GM12878 (cell line): ENCODE results near the gene COMMD3. TPM values are rescaled to one million over a fixed set of nuclear protein-coding genes. Genes with fewer than 3 reads are reported as not detected.

Experiments used
- ATAC-seq: fragments of 200-7000 bp; cut with Tn5 transposase; 3 replicates; pipeline ENCODE4 v1.9.1; 2020; ENCODE audit warnings: mild to moderate bottlenecking, moderate library complexity
- BruUV-seq: library from RNA; stranded (reverse); fragments of 400-500 nt; replicated peaks from 2 replicates; lab custom pipeline; 2021; lab: Mats Ljungman, UMichigan
- CTCF ChIA-PET: fragments of 300-600 bp; sonication (Branson Sonifier 250); formaldehyde crosslinking; extraction: SDS; loops from one replicate; lab custom pipeline; 2021; ENCODE audit warnings: inconsistent platforms; lab: Yijun Ruan, JAX
- POLR2A ChIA-PET: fragments of 350-600 bp; formaldehyde crosslinking; extraction: SDS; loops from one replicate; lab custom pipeline; 2021; ENCODE audit warnings: inconsistent platforms; lab: Charles Lee
- RAD21 ChIA-PET: fragments of 300-600 bp; sonication (Branson Sonifier 250); formaldehyde crosslinking; loops from one replicate; lab custom pipeline; 2023; ENCODE audit warnings: antibody characterized with exemption; ENCODE audit not compliant: unreplicated experiment; lab: Charles Lee
- SMC1A ChIA-PET: fragments of 300-600 bp; sonication (Branson Sonifier 250); formaldehyde crosslinking; loops from one replicate; lab custom pipeline; 2023; ENCODE audit not compliant: unreplicated experiment, uncharacterized antibody; lab: Charles Lee
- DNase-seq: peaks from one replicate; pipeline ENCODE4 v3.0.0-alpha.2; 2011; ENCODE audit warnings: low read depth, low spot score
- FAIRE-seq: peaks from 3 replicates; lab custom pipeline; 2011; peaks lifted over from hg19 to GRCh38; lab: Jason Lieb, UNC
- H2AFZ ChIP-seq: 2 replicates; pipeline ENCODE4 v1.6.0; 2011; ENCODE audit warnings: low read depth, low read length, control low read depth; ENCODE audit not compliant: control insufficient read depth
- H3K27ac ChIP-seq: 2 replicates; pipeline ENCODE4 v1.5.1; 2011; ENCODE audit warnings: control low read depth; ENCODE audit not compliant: control insufficient read depth, insufficient read depth
- H3K27me3 ChIP-seq, 2 experiments: replicated peaks in 1 of 2; 2 replicates each; pipeline versions ENCODE4 v1.6.0 to v1.6.1; 2011; ENCODE audit warnings: low read length in 1 of 2; ENCODE audit not compliant: control insufficient read depth in 2 of 2, insufficient read depth in 2 of 2
- H3K36me3 ChIP-seq, 2 experiments: 2 replicates each; pipeline ENCODE4 v1.5.1; 2011; ENCODE audit warnings: low read length in 1 of 2; ENCODE audit not compliant: control insufficient read depth in 2 of 2, insufficient read depth in 2 of 2
- H3K4me1 ChIP-seq: 2 replicates; pipeline ENCODE4 v1.6.1; 2011; ENCODE audit warnings: mild to moderate bottlenecking, low read length, moderate library complexity, mixed read lengths; ENCODE audit not compliant: control insufficient read depth, insufficient read depth
- H3K4me2 ChIP-seq: 2 replicates; pipeline ENCODE4 v1.6.0; 2011; ENCODE audit warnings: control low read depth; ENCODE audit not compliant: control insufficient read depth, insufficient read depth
- H3K4me3 ChIP-seq: fragments of 200-600 bp; sonication (generic); 2 replicates; pipeline ENCODE4 v1.5.1; 2016
- H3K79me2 ChIP-seq: 2 replicates; pipeline ENCODE4 v1.6.0; 2011; ENCODE audit warnings: low read length; ENCODE audit not compliant: control insufficient read depth, insufficient read depth
- H3K9ac ChIP-seq: 2 replicates; pipeline ENCODE4 v1.8.0; 2011; ENCODE audit warnings: low read length, control low read depth, mixed read lengths; ENCODE audit not compliant: control insufficient read depth, insufficient read depth
- H3K9me3 ChIP-seq: replicated peaks from 3 replicates; pipeline ENCODE4 v1.5.1; 2011; ENCODE audit warnings: mild to moderate bottlenecking, low read length; ENCODE audit not compliant: control insufficient read depth, insufficient read depth
- H4K20me1 ChIP-seq: 2 replicates; pipeline ENCODE4 v1.6.0; 2011; ENCODE audit not compliant: control insufficient read depth, insufficient read depth
- ASH2L ChIP-seq: fragments of 300-600, 200-600 bp; sonication (generic); IDR thresholded peaks from 2 replicates; pipeline ENCODE4 v1.6.1; 2017; ENCODE audit warnings: low read depth, mild to moderate bottlenecking, borderline replicate concordance
- BHLHE40 ChIP-seq, 2 experiments: fragments of 450-650 bp in 1 of 2; IDR thresholded peaks; 2 replicates each; pipeline ENCODE4 v1.6.1; 2011 to 2017; ENCODE audit warnings: low read depth in 2 of 2, borderline replicate concordance in 1 of 2, improper control_type of control experiment in 1 of 2, low read length in 1 of 2, mild to moderate bottlenecking in 1 of 2
- CBFB ChIP-seq: IDR thresholded peaks from 2 replicates; pipeline ENCODE4 v1.6.1; 2016; ENCODE audit warnings: antibody characterized with exemption, low read depth
- CREM ChIP-seq: IDR thresholded peaks from 2 replicates; pipeline ENCODE4 v1.6.1; 2014; ENCODE audit warnings: antibody characterized with exemption, low read depth
- CTCF ChIP-seq, 3 experiments: IDR thresholded peaks in 2 of 3; conservative IDR thresholded peaks in 1 of 3; 2 replicates each; pipeline ENCODE4 v1.5.1; 2011; ENCODE audit warnings: low read depth in 3 of 3, low read length in 3 of 3, mild to moderate bottlenecking in 3 of 3, control low read depth in 2 of 3, moderate library complexity in 2 of 3, inconsistent platforms in 1 of 3, mixed read lengths in 1 of 3; ENCODE audit not compliant: control insufficient read depth in 2 of 3, insufficient read depth in 1 of 3; ENCODE audit errors: extremely low read depth in 1 of 3
- ETV6 ChIP-seq, 2 experiments: fragments of 450-650 bp in 1 of 2; IDR thresholded peaks in 1 of 2; conservative IDR thresholded peaks in 1 of 2; 2 replicates each; pipeline ENCODE4 v1.6.1; 2014; ENCODE audit warnings: antibody characterized with exemption in 1 of 2, borderline replicate concordance in 1 of 2, low read depth in 1 of 2, mild to moderate bottlenecking in 1 of 2, moderate library complexity in 1 of 2
- POU2F2 ChIP-seq: IDR thresholded peaks from 3 replicates; pipeline ENCODE4 v1.6.1; 2011; ENCODE audit warnings: low read depth, mild to moderate bottlenecking, low read length, borderline replicate concordance
- WGBS: methylation state at CpG from one replicate; pipeline ENCODE4 v1.1.6; 2016; ENCODE audit warnings: low lambda C conversion rate; ENCODE audit not compliant: insufficient replicate concordance, insufficient coverage; ENCODE audit errors: missing lambda C conversion rate; 5-methylcytosine and 5-hydroxymethylcytosine counted together
- in situ Hi-C: fragments of 300-500 bp; cut with MboI; formaldehyde crosslinking; loops from 9 replicates; pipeline ENCODE4 v1.14.3; 2018; ENCODE audit warnings: mixed read lengths
- intact Hi-C: fragments of 100-400 bp; cut with micrococcal nuclease; formaldehyde crosslinking; loops from one replicate; pipeline ENCODE4 v1.14.2; 2022; ENCODE audit not compliant: unreplicated experiment
- polyA plus RNA-seq, 11 experiments: library from polyadenylated mRNA; depleted of rRNA in 4 of 11; unstranded in 6 of 11; stranded (reverse) in 5 of 11; fragments of >200 nt; fragmentation: Nextera tagmentation in 4 of 11; fragmentation: Illumina TruSeq in 1 of 11; extraction: Ambion mirVana in 4 of 11; extraction: Trizol in 1 of 11; gene quantifications; 1 replicate in 1 of 11; 2 replicates in 10 of 11; pipeline versions ENCODE4 v1.2.1 to v1.2.3, GENCODE V29; 2011 to 2016; ENCODE audit warnings: inconsistent platforms in 2 of 11, missing spikeins in 2 of 11, low read depth in 1 of 11
- total RNA-seq, 4 experiments: library from RNA; depleted of rRNA in 3 of 4; stranded (reverse); fragments of >200 nt in 3 of 4; fragmentation: Illumina TruSeq in 1 of 4; extraction: Trizol in 1 of 4; gene quantifications; 2 replicates each; pipeline versions ENCODE4 v1.2.1 to v1.2.3, GENCODE V29; 2013 to 2021

COMMD3 gene
- total and polyA plus RNA-seq, 10 of the 15 experiments (the other 5 are each of a cell fraction or from before 2014, with no cell fraction given), result 64.5 to 248 (median 84.4) TPM

- peaks cover 2% of the 10 kb centered on the region; the same call in 2 of the 3 replicates for H3K9me3 ChIP-seq
- intact Hi-C loops (loop anchor here (5.0 to 10.0 kb wide), 4 partner anchors 67 to 825 kb away; partner anchors contain the start of gene PIP4K2A), in situ Hi-C loops (loop anchor here (5.0 kb wide), 2 partner anchors 312 to 792 kb away; partner anchors contain the start of gene SKIDA1)
- FAIRE-seq (no peak), ATAC-seq (no peak), DNase-seq (no peak)
- no peaks in the 10 kb centered on the region; a peak in 1 of 4 replicates for H3K36me3 ChIP-seq
- peaks cover 2% of the 10 kb centered on the region; the same call in 1 of the 2 replicates for H4K20me1 ChIP-seq
- no peak overlapping the region; the same call in 1 of the 2 replicates for H3K4me3 ChIP-seq
- BruUV-seq, result no TSS peak
- POLR2A ChIA-PET, result interaction anchor here (1.3 kb wide), 1 partner anchor 20 kb away, joined by 4 read pairs; no protein-coding TSS in a partner anchor
- TF ChIP-seq ETV6 (conservative IDR thresholded peaks at IDR 0.05 in 1 of 2, IDR thresholded peaks at IDR 0.05 in 1 of 2; ENCODE audit: borderline replicate concordance in 1 of 2, low read depth in 1 of 2) (no peak), CREM (no peak), CTCF (IDR thresholded peaks at IDR 0.05 in 2 of 3, conservative IDR thresholded peaks at IDR 0.05 in 1 of 3; ENCODE audit: control insufficient read depth in 2 of 3, extremely low read depth in 1 of 3, insufficient read depth in 1 of 3, low read depth in 3 of 3, low read length in 3 of 3) (no peak), ASH2L (no peak), BHLHE40 (IDR thresholded peaks at IDR 0.05; ENCODE audit: borderline replicate concordance in 1 of 2, low read depth in 2 of 2, low read length in 1 of 2) (no peak), CBFB (no peak), POU2F2 (no peak)
- CTCF ChIA-PET, result interaction anchor here (1.0 kb wide), 1 partner anchor 670 kb away, joined by 3 read pairs; no protein-coding TSS in a partner anchor
- H3K27me3 ChIP-seq, result peaks cover 3 to 14% of the 10 kb centered on the region in 2 experiments
- SMC1A ChIA-PET, result interaction anchor here (1.0 kb wide), 1 partner anchor 24 kb away, joined by 3 read pairs; no protein-coding TSS in a partner anchor
- no peak overlapping the region for H3K27ac ChIP-seq
- peaks cover 15% of the 10 kb centered on the region for H3K79me2 ChIP-seq
- WGBS, result 47% methylated on average over 10 of the region's 10 CpGs
- H2AFZ ChIP-seq, result peak overlapping the region; percentile 55; the same call in 1 of the 2 replicates
- H3K9ac ChIP-seq, result peak overlapping the region; percentile 62
- peak overlapping the region; percentile 89 for H3K4me2 ChIP-seq
- RAD21 ChIA-PET, result interaction anchor here (0.8 to 1.5 kb wide), 2 partner anchors 24 to 300 kb away, joined by 3 to 6 read pairs; no protein-coding TSS in a partner anchor
- peaks cover 24% of the 10 kb centered on the region for H3K4me1 ChIP-seq
Measured at GRCh38 chr10:22319547-22319979, 3.4 kb downstream of the COMMD3 start.
